H9 (cell line): Measurements from ENCODE around the gene DPEP3. TPM values are rescaled to one million over a fixed set of nuclear protein-coding genes. Genes with fewer than 3 reads are reported as not detected.

Source experiments
- DNase-seq: peaks from one replicate; pipeline ENCODE4 v3.0.0-alpha.2; 2017
- H2AFZ ChIP-seq: one replicate; pipeline ENCODE4 v1.6.1; 2013; ENCODE audit warnings: mild to moderate bottlenecking, low read length, control low read depth, moderate library complexity
- H2AK5ac ChIP-seq: 2 replicates; pipeline ENCODE4 v1.6.1; 2013; ENCODE audit warnings: low read length, control low read depth, mixed read lengths; ENCODE audit not compliant: insufficient read length
- H2BK120ac ChIP-seq: one replicate; pipeline ENCODE4 v1.6.1; 2013; ENCODE audit warnings: low read depth, mild to moderate bottlenecking, low read length, control low read depth, inconsistent platforms; ENCODE audit not compliant: poor library complexity, severe bottlenecking
- H2BK12ac ChIP-seq: 2 replicates; pipeline ENCODE4 v1.6.1; 2013; ENCODE audit warnings: low read length, control low read depth, mixed read lengths, low read depth; ENCODE audit not compliant: insufficient read length
- H2BK15ac ChIP-seq: 2 replicates; pipeline ENCODE4 v1.6.1; 2013; ENCODE audit warnings: low read depth, low read length, control low read depth
- H2BK20ac ChIP-seq: one replicate; pipeline ENCODE4 v1.6.1; 2013; ENCODE audit warnings: low read depth, mild to moderate bottlenecking, low read length, control low read depth, inconsistent platforms; ENCODE audit not compliant: poor library complexity, severe bottlenecking
- H2BK5ac ChIP-seq: 2 replicates; pipeline ENCODE4 v1.6.1; 2013; ENCODE audit warnings: low read length, control low read depth, mixed read lengths; ENCODE audit not compliant: insufficient read length
- H3K14ac ChIP-seq: 2 replicates; pipeline ENCODE4 v1.6.1; 2013; ENCODE audit warnings: low read length, control low read depth; ENCODE audit not compliant: insufficient read depth
- H3K18ac ChIP-seq: 2 replicates; pipeline ENCODE4 v1.6.1; 2013; ENCODE audit warnings: low read depth, mild to moderate bottlenecking, mixed read lengths, low read length, control low read depth; ENCODE audit not compliant: insufficient read length
- H3K23ac ChIP-seq: 2 replicates; pipeline ENCODE4 v1.6.1; 2013; ENCODE audit warnings: low read length, control low read depth, mixed read lengths, low read depth; ENCODE audit not compliant: insufficient read length
- H3K23me2 ChIP-seq: 2 replicates; pipeline ENCODE4 v1.6.1; 2013; ENCODE audit warnings: low read depth, mild to moderate bottlenecking, mixed read lengths, low read length, control low read depth; ENCODE audit not compliant: insufficient read length, poor library complexity, severe bottlenecking
- H3K27ac ChIP-seq: 2 replicates; pipeline ENCODE4 v1.5.1; 2013; ENCODE audit warnings: low read length, control low read depth, mixed read lengths, low read depth; ENCODE audit not compliant: insufficient read length
- H3K27me3 ChIP-seq: 2 replicates; pipeline ENCODE4 v1.6.1; 2013; ENCODE audit warnings: low read length, control low read depth, inconsistent platforms; ENCODE audit not compliant: insufficient read depth
- H3K4ac ChIP-seq: 2 replicates; pipeline ENCODE4 v1.6.1; 2013; ENCODE audit warnings: low read depth, mild to moderate bottlenecking, control low read depth, inconsistent platforms, low read length, moderate library complexity
- H3K4me1 ChIP-seq: 2 replicates; pipeline ENCODE4 v1.6.1; 2013; ENCODE audit warnings: low read length, control low read depth, inconsistent platforms; ENCODE audit not compliant: insufficient read depth
- H3K4me2 ChIP-seq: 2 replicates; pipeline ENCODE4 v1.6.1; 2013; ENCODE audit warnings: low read length, control low read depth, mixed read lengths; ENCODE audit not compliant: insufficient read length, insufficient read depth
- H3K56ac ChIP-seq: 2 replicates; pipeline ENCODE4 v1.6.1; 2013; ENCODE audit warnings: low read depth, mild to moderate bottlenecking, mixed read lengths, low read length, control low read depth; ENCODE audit not compliant: insufficient read length
- H3K79me1 ChIP-seq: 2 replicates; pipeline ENCODE4 v1.6.1; 2013; ENCODE audit warnings: low read depth, mild to moderate bottlenecking, moderate library complexity, low read length, control low read depth, inconsistent platforms; ENCODE audit not compliant: insufficient read depth, poor library complexity, severe bottlenecking
- H3K79me2 ChIP-seq: 2 replicates; pipeline ENCODE4 v1.6.1; 2013; ENCODE audit warnings: low read length, control low read depth, inconsistent platforms; ENCODE audit not compliant: insufficient read depth
- H3K9ac ChIP-seq: 2 replicates; pipeline ENCODE4 v1.6.1; 2013; ENCODE audit warnings: low read length, control low read depth, mixed read lengths; ENCODE audit not compliant: insufficient read length; ENCODE audit errors: extremely low read depth
- H3K9me3 ChIP-seq: one replicate; pipeline ENCODE4 v1.6.1; 2013; ENCODE audit warnings: low read depth, low read length, inconsistent platforms; ENCODE audit not compliant: control insufficient read depth
- H3T11ph ChIP-seq: one replicate; pipeline ENCODE4 v1.6.1; 2013; ENCODE audit warnings: mild to moderate bottlenecking, low read length, control low read depth, inconsistent platforms
- H4K20me1 ChIP-seq: one replicate; pipeline ENCODE4 v1.6.1; 2013; ENCODE audit not compliant: control insufficient read depth, insufficient read length, insufficient read depth
- H4K5ac ChIP-seq: 2 replicates; pipeline ENCODE4 v1.6.1; 2013; ENCODE audit warnings: low read depth, mild to moderate bottlenecking, mixed read lengths, low read length, control low read depth; ENCODE audit not compliant: insufficient read length
- H4K8ac ChIP-seq: replicated peaks from 2 replicates; pipeline ENCODE4 v1.6.1; 2013; ENCODE audit warnings: low read length, control low read depth, mixed read lengths, low read depth; ENCODE audit not compliant: insufficient read length
- H4K91ac ChIP-seq: 2 replicates; pipeline ENCODE4 v1.6.1; 2013; ENCODE audit warnings: low read depth, mild to moderate bottlenecking, moderate library complexity, mixed read lengths, low read length, control low read depth; ENCODE audit not compliant: insufficient read length
- H3K27ac Mint-ChIP-seq, 3 experiments: 2 replicates in 2 of 3; 3 replicates in 1 of 3; pipeline ENCODE4 v1.8.0; 2020 to 2021; ENCODE audit warnings: mixed read lengths in 3 of 3, mild to moderate bottlenecking in 1 of 3, moderate library complexity in 1 of 3
- H3K27me3 Mint-ChIP-seq: 2 replicates; pipeline ENCODE4 v1.8.0; 2021; ENCODE audit warnings: low read depth, mild to moderate bottlenecking, moderate library complexity, mixed read lengths
- H3K36me3 Mint-ChIP-seq, 3 experiments: 2 replicates in 2 of 3; 3 replicates in 1 of 3; pipeline ENCODE4 v1.8.0; 2020 to 2021; ENCODE audit warnings: low read depth in 3 of 3, mixed read lengths in 3 of 3; ENCODE audit not compliant: insufficient read depth in 1 of 3
- H3K4me1 Mint-ChIP-seq, 2 experiments: 2 replicates each; pipeline ENCODE4 v1.8.0; 2020; ENCODE audit warnings: mixed read lengths in 2 of 2
- H3K4me3 Mint-ChIP-seq, 2 experiments: 2 replicates in 1 of 2; 3 replicates in 1 of 2; pipeline ENCODE4 v1.8.0; 2020 to 2021; ENCODE audit warnings: mild to moderate bottlenecking in 2 of 2, mixed read lengths in 2 of 2, moderate library complexity in 1 of 2
- H3K9me3 Mint-ChIP-seq, 2 experiments: 2 replicates in 1 of 2; 3 replicates in 1 of 2; pipeline ENCODE4 v1.8.0; 2020; ENCODE audit warnings: mild to moderate bottlenecking in 2 of 2, mixed read lengths in 2 of 2, moderate library complexity in 1 of 2
- CTCF ChIP-seq: fragments of 200-600 bp; sonication (generic); conservative IDR thresholded peaks from 3 replicates; pipeline ENCODE4 v1.8.0; 2021; ENCODE audit warnings: antibody characterized with exemption, mild to moderate bottlenecking
- WGBS: extraction: QIAGEN DNeasy Blood & Tissue Kit; methylation state at CpG from one replicate; pipeline ENCODE4 v1.1.7; 2013; ENCODE audit warnings: missing lambda C conversion rate, low lambda C conversion rate, mixed read lengths; ENCODE audit not compliant: insufficient read length; ENCODE audit errors: extremely low coverage; 5-methylcytosine and 5-hydroxymethylcytosine counted together
- total RNA-seq: library from RNA; stranded (reverse); gene quantifications from 2 replicates; pipeline ENCODE4 v1.2.1, GENCODE V29; 2021

Gene DPEP3
- total RNA-seq, 1 experiment from 2014 or later, result 0.68 TPM

- Mint-ChIP-seq H3K27ac (peak overlapping the region in 1 of 3 experiments; percentile 27; a peak in 1 of 7 replicates), H3K4me1 (peaks cover 0 to 10% of the 10 kb centered on the region in 2 experiments; a peak in 1 of 4 replicates), H3K9me3 (no peaks in the 10 kb centered on the region), H3K36me3 (peaks cover 17 to 68% (median 44%) of the 10 kb centered on the region in 3 experiments; a peak in 6 of 7 replicates), H3K4me3 (no peak overlapping the region; a peak in 1 of 5 replicates), H3K27me3 (no peaks in the 10 kb centered on the region)
- Histone ChIP-seq H2BK120ac (no peak overlapping the region), H2BK15ac (no peak overlapping the region), H3K23ac (no peak overlapping the region), H3K56ac (no peak overlapping the region), H4K91ac (no peak overlapping the region), H3K79me2 (no peaks in the 10 kb centered on the region), H3K9ac (no peak overlapping the region), H3K27me3 (no peaks in the 10 kb centered on the region), H3K9me3 (no peaks in the 10 kb centered on the region), H4K5ac (no peak overlapping the region), H2BK20ac (no peak overlapping the region), H2AK5ac (no peak overlapping the region), H3K4me1 (no peaks in the 10 kb centered on the region), H3K4me2 (no peak overlapping the region), H3K79me1 (no peaks in the 10 kb centered on the region), H2BK5ac (no peak overlapping the region), H3K4ac (no peak overlapping the region), H3K27ac (no peak overlapping the region), H3K18ac (no peak overlapping the region), H3T11ph (no peak overlapping the region), H4K20me1 (no peaks in the 10 kb centered on the region), H3K23me2 (no peaks in the 10 kb centered on the region), H2AFZ (no peak overlapping the region), H4K8ac (no peak overlapping the region), H2BK12ac (no peak overlapping the region), H3K14ac (no peak overlapping the region)
- DNase-seq, result no peak
- no peak for TF ChIP-seq CTCF
- WGBS, result no CpG with 5 or more reads among the region's 15 CpGs
These were observed 32.3 kb downstream of the DPEP3 start for GRCh38 chr16:67948015-67948414.
